ENCODE measurements around the gene RAE1. TPM values are rescaled to one million over a fixed set of nuclear protein-coding genes. Genes with fewer than 3 reads are reported as not detected.

The RAE1 gene
- total RNA-seq, 1 experiment from 2014 or later: 53.1 TPM

- no peak overlapping the region for H3K18ac ChIP-seq (ENCODE audit: insufficient read length, low read depth, low read length)
- TF ChIP-seq CTCF (conservative IDR thresholded peaks at IDR 0.05): peak; percentile 69
- no peak overlapping the region for H3K4me2 ChIP-seq (ENCODE audit: insufficient read depth, insufficient read length, low read length)
- no peak overlapping the region for H3K9ac ChIP-seq (ENCODE audit: extremely low read depth, insufficient read length, low read length)
- H3K27ac ChIP-seq (ENCODE audit: insufficient read length, low read depth, low read length): no peak overlapping the region
- no peak overlapping the region for H2AFZ ChIP-seq (ENCODE audit: low read length)
- H2BK12ac ChIP-seq (ENCODE audit: insufficient read length, low read depth, low read length): no peak overlapping the region
- no peak overlapping the region for H2BK20ac ChIP-seq (ENCODE audit: low read depth, low read length, poor library complexity, severe bottlenecking)
- no peaks in the 10 kb centered on the region for H3K9me3 ChIP-seq (ENCODE audit: control insufficient read depth, low read depth, low read length)
- H3K27me3 Mint-ChIP-seq (ENCODE audit: low read depth): peaks cover 19% of the 10 kb centered on the region
- H2AK5ac ChIP-seq (ENCODE audit: insufficient read length, low read length): no peak overlapping the region
- H3K79me1 ChIP-seq (ENCODE audit: insufficient read depth, low read depth, low read length, poor library complexity, severe bottlenecking): no peaks in the 10 kb centered on the region
- no peaks in the 10 kb centered on the region for H3K79me2 ChIP-seq (ENCODE audit: insufficient read depth, low read length)
- H3K4me1 Mint-ChIP-seq: peaks cover 0 to 5% of the 10 kb centered on the region in 2 experiments; a peak in 2 of 4 replicates
- H4K5ac ChIP-seq (ENCODE audit: insufficient read length, low read depth, low read length): no peak overlapping the region
- H3K4me1 ChIP-seq (ENCODE audit: insufficient read depth, low read length): no peaks in the 10 kb centered on the region
- no peak overlapping the region for H2BK15ac ChIP-seq (ENCODE audit: low read depth, low read length)
- no peak overlapping the region for H4K91ac ChIP-seq (ENCODE audit: insufficient read length, low read depth, low read length)
- H4K20me1 ChIP-seq (ENCODE audit: control insufficient read depth, insufficient read depth, insufficient read length): no peaks in the 10 kb centered on the region
- no peak overlapping the region for H3K23ac ChIP-seq (ENCODE audit: insufficient read length, low read depth, low read length)
- no peaks in the 10 kb centered on the region for H3K36me3 Mint-ChIP-seq (ENCODE audit: insufficient read depth in 1 of 3, low read depth in 3 of 3)
- H3K9me3 Mint-ChIP-seq: no peaks in the 10 kb centered on the region
- no peaks in the 10 kb centered on the region for H3K23me2 ChIP-seq (ENCODE audit: insufficient read length, low read depth, low read length, poor library complexity, severe bottlenecking)
- no peak overlapping the region for H2BK120ac ChIP-seq (ENCODE audit: low read depth, low read length, poor library complexity, severe bottlenecking)
- no peak overlapping the region for H3T11ph ChIP-seq (ENCODE audit: low read length)
- no peak for DNase-seq
- no peaks in the 10 kb centered on the region for H3K27me3 ChIP-seq (ENCODE audit: insufficient read depth, low read length)
- WGBS (ENCODE audit: extremely low coverage, insufficient read length, low lambda C conversion rate): no CpG with 5 or more reads among the region's 1 CpG
- H3K4me3 Mint-ChIP-seq: no peak overlapping the region
- H3K56ac ChIP-seq (ENCODE audit: insufficient read length, low read depth, low read length): no peak overlapping the region
- no peak overlapping the region for H2BK5ac ChIP-seq (ENCODE audit: insufficient read length, low read length)
- H3K27ac Mint-ChIP-seq: no peak overlapping the region
- no peak overlapping the region for H3K4ac ChIP-seq (ENCODE audit: low read depth, low read length)
- no peak overlapping the region for H3K14ac ChIP-seq (ENCODE audit: insufficient read depth, low read length)
- no peak overlapping the region for H4K8ac ChIP-seq (replicated peaks; ENCODE audit: insufficient read length, low read depth, low read length)
Measured at GRCh38 chr20:57332105-57333089, 18.7 kb upstream of the RAE1 start.
